ENCODE measurements around the gene SLC44A4. TPM values are rescaled to one million over a fixed set of nuclear protein-coding genes. Genes with fewer than 3 reads are reported as not detected.
"Not testable (repeated sequence)": the region's sequence is repeated elsewhere in the genome, so short reads cannot be mapped to it uniquely, and the experiment has no call there.

The SLC44A4 gene
- total and polyA plus RNA-seq, 2 of the 8 experiments (the other 6 are each of a cell fraction or from before 2014, with no cell fraction given): 4.8 to 7.0 TPM

DNA sequence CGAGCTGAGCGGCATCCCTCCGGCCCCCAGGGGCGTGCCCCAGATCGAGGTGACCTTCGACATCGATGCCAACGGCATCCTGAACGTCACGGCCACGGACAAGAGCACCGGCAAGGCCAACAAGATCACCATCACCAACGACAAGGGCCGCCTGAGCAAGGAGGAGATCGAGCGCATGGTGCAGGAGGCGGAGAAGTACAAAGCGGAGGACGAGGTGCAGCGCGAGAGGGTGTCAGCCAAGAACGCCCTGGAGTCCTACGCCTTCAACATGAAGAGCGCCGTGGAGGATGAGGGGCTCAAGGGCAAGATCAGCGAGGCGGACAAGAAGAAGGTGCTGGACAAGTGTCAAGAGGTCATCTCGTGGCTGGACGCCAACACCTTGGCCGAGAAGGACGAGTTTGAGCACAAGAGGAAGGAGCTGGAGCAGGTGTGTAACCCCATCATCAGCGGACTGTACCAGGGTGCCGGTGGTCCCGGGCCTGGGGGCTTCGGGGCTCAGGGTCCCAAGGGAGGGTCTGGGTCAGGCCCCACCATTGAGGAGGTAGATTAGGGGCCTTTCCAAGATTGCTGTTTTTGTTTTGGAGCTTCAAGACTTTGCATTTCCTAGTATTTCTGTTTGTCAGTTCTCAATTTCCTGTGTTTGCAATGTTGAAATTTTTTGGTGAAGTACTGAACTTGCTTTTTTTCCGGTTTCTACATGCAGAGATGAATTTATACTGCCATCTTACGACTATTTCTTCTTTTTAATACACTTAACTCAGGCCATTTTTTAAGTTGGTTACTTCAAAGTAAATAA is 61.5 kb downstream of the SLC44A4 start:
- H3K79me2 ChIP-seq (ENCODE audit: control insufficient read depth in 1 of 2, insufficient read depth in 2 of 2, low read length in 2 of 2); H2BK120ac ChIP-seq (replicated peaks; ENCODE audit: low read depth, low read length); DNase-seq (ENCODE audit: low read depth in 1 of 2, low spot score in 2 of 2); H3K9ac ChIP-seq (replicated peaks in 1 of 4; ENCODE audit: extremely low read depth in 1 of 4, low read depth in 3 of 4, low read length in 3 of 4); H2BK12ac ChIP-seq (ENCODE audit: low read depth, low read length); H2BK15ac ChIP-seq (ENCODE audit: low read length); H2AFZ ChIP-seq (ENCODE audit: low read length); FAIRE-seq; H4K20me1 ChIP-seq (replicated peaks in 1 of 2; ENCODE audit: control insufficient read depth in 1 of 2, insufficient read depth in 2 of 2, low read length in 2 of 2); H3K4ac ChIP-seq (replicated peaks; ENCODE audit: insufficient read length, low read depth, low read length); H2BK5ac ChIP-seq (ENCODE audit: low read depth, low read length); H3K14ac ChIP-seq (ENCODE audit: insufficient read length); H3K27ac ChIP-seq (ENCODE audit: low read depth, low read length); CTCF ChIA-PET (ENCODE audit: partially characterized antibody); H3K27me3 ChIP-seq (replicated peaks in 1 of 4; ENCODE audit: control insufficient read depth in 3 of 4, extremely low read depth in 1 of 4, insufficient read depth in 3 of 4, low read length in 3 of 4); H3K9me3 ChIP-seq (ENCODE audit: insufficient read depth in 2 of 2, low read depth in 1 of 2, low read length in 1 of 2); H4K8ac ChIP-seq (ENCODE audit: extremely low read depth, insufficient read depth, low read length); H3K56ac ChIP-seq (replicated peaks; ENCODE audit: insufficient read length, low read depth, low read length); H3K4me1 ChIP-seq (replicated peaks in 1 of 4; ENCODE audit: control insufficient read depth in 3 of 4, insufficient read depth in 4 of 4, low read length in 3 of 4); H2AK5ac ChIP-seq (ENCODE audit: low read depth, low read length); H3K23ac ChIP-seq (ENCODE audit: insufficient read length); H3K36me3 ChIP-seq (ENCODE audit: control insufficient read depth in 2 of 4, insufficient read depth in 4 of 4, low read length in 3 of 4); H4K5ac ChIP-seq (ENCODE audit: insufficient read length, low read depth, low read length); H3K18ac ChIP-seq (ENCODE audit: extremely low read depth, low read length); H3K79me1 ChIP-seq (ENCODE audit: low read depth, low read length); H2BK20ac ChIP-seq (ENCODE audit: low read length); H4K91ac ChIP-seq (replicated peaks; ENCODE audit: insufficient read length, low read length): not testable (repeated sequence)
- POLR2A ChIA-PET (ENCODE audit: partially characterized antibody): interaction anchor here (0.6 to 10.9 kb wide), 6 partner anchors 9 to 103 kb away, joined by 3 to 136 read pairs (median 4); no protein-coding TSS in a partner anchor
- H3K4me3 ChIP-seq (ENCODE audit: extremely low read depth in 1 of 4, insufficient read depth in 2 of 4, low read depth in 3 of 4, low read length in 4 of 4): peak overlapping the region in 2 of 4 experiments; percentile 18 to 46; a peak in 4 of 8 replicates
- H3K4me2 ChIP-seq (ENCODE audit: insufficient read depth in 1 of 2, low read depth in 2 of 2, low read length in 2 of 2): peak overlapping the region; percentile 51 to 55
- 80% methylated on average over 12 of the region's 37 CpGs; no CpG with 5 or more reads in 1 of the 2 experiments for WGBS, 2 experiments (ENCODE audit: extremely low coverage in 1 of 2, insufficient coverage in 1 of 2, insufficient read length in 1 of 2, insufficient replicate concordance in 2 of 2, low coverage in 1 of 2, low lambda C conversion rate in 2 of 2, missing lambda C conversion rate in 1 of 2)
- H3K23me2 ChIP-seq (ENCODE audit: low read depth, low read length): peaks cover 11% of the 10 kb centered on the region

All from H1 (cell line).